Right lobe of liver (tissue), 4 donors: Measurements from ENCODE around the gene DENND4A.

Experiments
- CTCF ChIP-seq, 4 donors: fragments of 200-600 bp in 3 of 4; fragments of 450-650 bp in 1 of 4; IDR thresholded peaks; one replicate each; pipeline versions ENCODE4 v1.5.1 to v1.8.0; 2016 to 2022; ENCODE audit warnings: antibody characterized with exemption in 4 of 4, mild to moderate bottlenecking in 2 of 4
- POLR2A ChIP-seq: fragments of 450-650 bp; IDR thresholded peaks from one replicate; pipeline ENCODE4 v1.6.1; 2017; ENCODE audit warnings: antibody characterized with exemption, mild to moderate bottlenecking
- donor health status: DM: no; HTN: no; CAD: no.
- donor health status: DM: no; HTN: no; CAD: no.
- donor health status: DM: no; HTN: yes; CAD: no.

- no peak for TF ChIP-seq POLR2A
- no peak for TF ChIP-seq CTCF (IDR thresholded peaks at IDR 0.05)
Observed at GRCh38 chr15:65653341-65653740, 138.8 kb downstream of the DENND4A start.
